ENCODE results near the gene PTPRM.

The PTPRM gene

GRCh38 chr18:8005870-8006569 lies 438.9 kb downstream of the PTPRM start:
- DNase-seq, result no peak
- ATAC-seq, result no peak

GRCh38 chr18:8006979-8007378 lies 439.9 kb downstream of the PTPRM start:
- no peak for ATAC-seq
- no peak for DNase-seq

- no peak for DNase-seq
- ATAC-seq, result no peak
Observed at GRCh38 chr18:8008033-8008432, 440.9 kb downstream of the PTPRM start.

DNA sequence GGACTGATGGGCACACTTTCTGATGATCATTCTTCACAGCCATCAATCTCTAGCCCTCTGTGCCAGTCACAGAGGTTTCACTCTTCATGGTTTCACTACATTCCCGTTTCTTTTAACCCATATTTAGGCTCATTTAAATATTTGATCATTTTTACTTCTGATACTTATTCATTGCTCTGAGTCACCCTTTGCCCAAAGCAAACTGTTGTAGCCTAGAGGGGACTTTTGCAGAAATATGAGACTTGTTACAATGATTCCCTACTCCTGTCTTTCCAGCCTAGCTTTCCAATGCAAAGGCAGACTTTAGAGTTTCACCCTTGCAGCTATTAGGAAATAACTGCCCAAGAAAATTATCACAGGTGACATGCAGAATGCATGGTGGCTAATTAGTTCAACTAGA lies 444.2 kb downstream of the PTPRM start:
- ATAC-seq (no peak), DNase-seq (no peak)

- DNase-seq (no peak), ATAC-seq (no peak)
Observed at GRCh38 chr18:8011906-8012305, 444.8 kb downstream of the PTPRM start.

GRCh38 chr18:8018701-8019331 lies 451.7 kb downstream of the PTPRM start:
- DNase-seq, result no peak
- ATAC-seq, result no peak

DNA sequence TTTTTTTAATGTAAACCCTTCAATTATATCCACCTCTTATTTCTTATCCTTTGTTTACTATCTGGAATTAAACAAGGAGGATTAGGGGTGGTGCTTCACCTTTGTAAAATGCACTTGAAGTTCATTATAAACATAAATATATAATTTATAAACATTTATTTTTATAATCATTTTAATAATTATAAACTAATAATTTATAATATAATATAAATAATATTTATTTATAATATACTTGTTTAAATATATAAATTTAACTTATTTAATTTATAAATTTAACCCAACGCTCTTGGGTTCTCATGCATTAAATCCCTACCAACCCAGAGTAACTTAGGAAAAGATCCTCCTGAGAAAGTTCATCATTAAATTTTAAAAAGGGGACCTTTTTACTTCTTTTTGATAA lies 452.5 kb downstream of the PTPRM start:
- DNase-seq (no peak), ATAC-seq (no peak)

GRCh38 chr18:8020132-8020846 lies 453.2 kb downstream of the PTPRM start:
- DNase-seq, result no peak
- no peak for ATAC-seq

- DNase-seq, result no peak
- ATAC-seq, result no peak
Observed at GRCh38 chr18:8029061-8029460, 461.9 kb downstream of the PTPRM start.

GRCh38 chr18:8029731-8030130 lies 462.6 kb downstream of the PTPRM start:
- no peak for DNase-seq
- no peak for ATAC-seq

DNA sequence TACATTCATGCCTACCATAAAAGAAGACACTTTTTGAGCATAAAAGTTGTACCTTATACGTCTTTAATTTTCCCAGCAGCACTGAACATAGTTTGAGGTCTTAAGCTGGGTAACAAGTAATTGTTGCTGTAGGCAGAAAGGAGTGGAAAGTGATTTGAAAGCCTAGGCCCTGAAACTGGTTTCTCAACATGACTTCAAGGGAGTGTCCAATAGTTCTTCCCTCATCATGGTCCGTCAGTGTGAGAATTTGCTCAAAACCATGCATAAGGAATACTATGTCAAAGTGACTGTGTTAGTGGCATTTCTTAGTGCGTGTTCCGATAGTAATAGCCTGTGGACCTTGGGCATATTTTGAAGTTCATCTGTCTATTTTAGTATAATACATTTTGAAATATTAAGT lies 463.1 kb downstream of the PTPRM start:
- ATAC-seq (no peak), DNase-seq (no peak)

DNA sequence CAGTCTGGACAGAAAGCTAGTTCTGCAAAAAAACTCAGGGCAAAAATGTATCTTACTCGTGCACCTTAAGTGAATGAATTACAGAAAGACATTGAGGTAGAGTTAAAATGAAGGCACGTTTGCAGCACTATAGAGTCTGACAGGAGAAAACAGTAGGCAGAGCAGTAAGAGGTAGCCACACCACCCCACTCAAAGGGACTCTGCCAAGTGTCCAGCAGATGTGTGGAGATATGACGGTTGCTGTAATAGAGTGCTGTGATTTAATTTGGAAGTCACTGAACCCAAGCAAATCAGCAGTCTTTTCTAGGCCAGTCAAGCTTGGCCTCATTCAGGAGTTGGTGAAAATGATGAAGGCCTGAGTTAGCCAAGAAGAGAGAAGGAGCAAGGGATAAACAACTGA lies 464.4 kb downstream of the PTPRM start:
- DNase-seq (no peak), ATAC-seq (no peak)

DNA sequence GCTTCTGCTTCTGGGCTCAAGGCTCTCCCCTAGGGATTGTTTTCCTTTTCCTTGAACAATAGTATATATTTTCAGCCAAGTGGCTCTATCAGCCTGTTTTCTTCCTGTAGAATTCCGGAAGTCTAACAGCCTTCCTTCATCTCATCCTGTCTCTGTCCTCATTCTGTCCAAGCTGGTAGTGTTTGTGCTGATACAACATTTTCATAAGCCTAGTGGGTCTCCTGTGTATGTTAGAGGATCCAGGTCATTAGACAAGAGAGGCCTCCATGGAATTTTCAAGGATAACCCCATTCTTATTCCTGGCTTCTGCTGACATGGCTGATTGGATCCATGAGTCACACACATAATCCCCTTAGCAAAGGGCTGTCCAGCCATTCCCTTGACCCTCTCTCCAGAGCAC lies 467.6 kb downstream of the PTPRM start:
- DNase-seq (no peak), ATAC-seq (no peak)

- DNase-seq (no peak), ATAC-seq (no peak)
Observed at GRCh38 chr18:8036551-8036950, 469.4 kb downstream of the PTPRM start.

- ATAC-seq, result no peak
- no peak for DNase-seq
Observed at GRCh38 chr18:8037296-8037695, 470.2 kb downstream of the PTPRM start.

- ATAC-seq (no peak), DNase-seq (no peak)
Observed at GRCh38 chr18:8040021-8040420, 472.9 kb downstream of the PTPRM start.

GRCh38 chr18:8041526-8042111 lies 474.5 kb downstream of the PTPRM start:
- no peak for DNase-seq
- ATAC-seq, result no peak

DNA sequence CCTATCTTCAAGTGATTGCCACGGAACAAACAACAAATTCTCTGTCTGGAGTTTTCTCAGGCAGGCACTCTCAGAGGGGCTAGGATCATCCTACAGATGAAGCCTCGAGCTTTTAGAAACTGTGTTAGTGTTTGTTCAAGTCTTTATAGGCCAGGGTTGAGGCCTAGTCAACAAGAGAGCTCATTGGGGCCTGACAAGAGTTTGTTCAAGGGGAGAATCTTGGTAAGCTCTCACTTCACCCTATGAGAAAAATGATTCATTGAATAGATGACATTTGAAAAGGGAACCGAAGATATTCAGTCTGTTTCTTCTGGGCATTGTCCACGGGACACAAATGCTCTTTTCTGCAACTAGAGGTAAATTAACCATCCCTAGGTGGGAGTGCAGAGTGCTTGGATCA lies 476.9 kb downstream of the PTPRM start:
- no peak for ATAC-seq
- no peak for DNase-seq

DNA sequence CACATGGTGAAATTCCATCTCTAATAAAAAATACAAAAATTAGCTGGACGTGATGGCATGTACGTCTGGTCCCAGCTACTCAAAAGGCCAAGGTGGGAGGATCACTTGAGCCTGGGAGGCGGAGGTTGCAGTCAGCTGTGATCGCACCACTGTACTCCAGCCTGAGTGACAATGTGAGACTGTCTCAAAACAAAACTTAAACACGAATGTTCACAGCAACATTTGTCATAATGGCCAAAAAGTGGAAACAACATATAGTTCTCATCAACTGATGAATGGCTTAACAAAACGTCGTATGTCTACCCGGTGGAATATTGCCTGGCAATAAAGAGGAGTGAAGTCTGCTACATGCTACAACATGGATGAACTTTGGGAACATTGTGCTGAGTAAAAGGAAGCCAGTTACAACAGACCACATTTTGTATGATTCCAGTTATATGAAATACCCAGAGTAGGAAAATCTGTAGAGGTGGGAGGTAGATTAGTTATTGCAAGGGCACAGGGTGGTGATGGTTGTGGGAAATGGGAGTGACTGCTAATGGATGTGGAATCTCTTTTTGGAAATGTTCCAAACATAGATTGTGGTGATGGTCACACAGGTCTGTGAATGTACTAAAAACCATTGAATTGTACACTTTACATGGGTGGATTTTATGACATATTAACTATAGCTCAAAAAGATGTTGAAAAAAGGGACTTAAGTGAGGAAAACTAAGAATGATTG lies 478.2 kb downstream of the PTPRM start:
- DNase-seq, result no peak
- no peak for ATAC-seq

GRCh38 chr18:8045884-8046281 lies 478.8 kb downstream of the PTPRM start:
- ATAC-seq (no peak), DNase-seq (no peak)

- ATAC-seq, result no peak
- DNase-seq, result no peak
Observed at GRCh38 chr18:8046441-8046840, 479.3 kb downstream of the PTPRM start.

GRCh38 chr18:8049147-8049546 lies 482.0 kb downstream of the PTPRM start:
- ATAC-seq, result no peak
- no peak for DNase-seq

All from stimulated activated naive CD8-positive, alpha-beta T cell treated with anti-CD3 and anti-CD28 coated beads, Interleukin-15, Interleukin-2, amounts not matched to agents 100 U/mL and 50 U/mL, for 24 hours (primary cell).